IMR-90 (cell line): ENCODE data around the gene SOX6. TPM values are rescaled to one million over a fixed set of nuclear protein-coding genes. Genes with fewer than 3 reads are reported as not detected.
A peak's percentile ranks its signal among the peaks of the same experiment; 100 is the strongest.

Experiments used
- ATAC-seq: fragments of 200-7000 bp; cut with Tn5 transposase; 2 replicates; pipeline ENCODE4 v1.9.1; 2020; ENCODE audit warnings: low read depth, mild to moderate bottlenecking, moderate library complexity
- BruUV-seq: library from RNA; stranded (reverse); fragments of 400-500 nt; replicated peaks from 2 replicates; lab custom pipeline; 2021; lab: Mats Ljungman, UMichigan
- CTCF ChIA-PET: fragments of 300-600 bp; formaldehyde crosslinking; extraction: SDS; loops from one replicate; lab custom pipeline; 2021; ENCODE audit warnings: antibody characterized with exemption; lab: Yijun Ruan, JAX
- POLR2A ChIA-PET: fragments of 300-600 bp; sonication (Branson Sonifier 250); formaldehyde crosslinking; loops from one replicate; lab custom pipeline; 2022; ENCODE audit warnings: antibody characterized with exemption; ENCODE audit not compliant: unreplicated experiment; lab: Charles Lee
- DNase-seq: peaks from one replicate; pipeline ENCODE4 v3.0.0; 2013
- H2AFZ ChIP-seq: replicated peaks from 2 replicates; pipeline ENCODE3; 2013; ENCODE audit warnings: low read length, mild to moderate bottlenecking; ENCODE audit not compliant: poor library complexity
- H2AK5ac ChIP-seq: 2 replicates; pipeline ENCODE4 v1.6.1; 2013; ENCODE audit warnings: low read depth, low read length, inconsistent platforms
- H2AK9ac ChIP-seq: replicated peaks from 2 replicates; pipeline ENCODE3; 2013; ENCODE audit warnings: mild to moderate bottlenecking, low read depth, low read length, moderate library complexity; ENCODE audit not compliant: poor library complexity
- H2BK120ac ChIP-seq: 2 replicates; pipeline ENCODE4 v1.6.1; 2013; ENCODE audit warnings: low read depth, low read length, inconsistent platforms
- H2BK15ac ChIP-seq: 3 replicates; pipeline ENCODE4 v1.6.1; 2013; ENCODE audit warnings: low read depth, low read length, inconsistent platforms
- H2BK20ac ChIP-seq: 2 replicates; pipeline ENCODE4 v1.6.1; 2013; ENCODE audit warnings: low read depth, mild to moderate bottlenecking, inconsistent platforms, low read length, moderate library complexity
- H2BK5ac ChIP-seq: 2 replicates; pipeline ENCODE4 v1.6.1; 2013; ENCODE audit warnings: mild to moderate bottlenecking, low read depth, low read length, inconsistent platforms; ENCODE audit not compliant: poor library complexity, severe bottlenecking
- H3K14ac ChIP-seq: replicated peaks from 2 replicates; pipeline ENCODE4 v1.6.1; 2013; ENCODE audit warnings: low read depth, low read length, inconsistent platforms
- H3K18ac ChIP-seq: 2 replicates; pipeline ENCODE4 v1.6.1; 2013; ENCODE audit warnings: low read depth, low read length, control low read depth
- H3K23ac ChIP-seq: 2 replicates; pipeline ENCODE4 v1.6.1; 2013; ENCODE audit warnings: low read depth, low read length, inconsistent platforms
- H3K27ac ChIP-seq: 2 replicates; pipeline ENCODE4 v1.5.1; 2013; ENCODE audit warnings: mild to moderate bottlenecking, control low read depth, low read length; ENCODE audit not compliant: insufficient read depth
- H3K27me3 ChIP-seq: 2 replicates; pipeline ENCODE4 v1.6.1; 2013; ENCODE audit warnings: low read length; ENCODE audit not compliant: control insufficient read depth, insufficient read depth
- H3K36me3 ChIP-seq: 2 replicates; pipeline ENCODE4 v1.6.1; 2013; ENCODE audit warnings: low read length, mixed read lengths; ENCODE audit not compliant: control insufficient read depth, insufficient read depth
- H3K4ac ChIP-seq: 2 replicates; pipeline ENCODE4 v1.6.1; 2013; ENCODE audit warnings: low read depth, low read length, inconsistent platforms
- H3K4me1 ChIP-seq: 2 replicates; pipeline ENCODE4 v1.6.1; 2013; ENCODE audit warnings: low read length, mixed read lengths; ENCODE audit not compliant: control insufficient read depth, insufficient read depth
- H3K4me2 ChIP-seq: 2 replicates; pipeline ENCODE4 v1.6.1; 2013; ENCODE audit warnings: low read depth, mild to moderate bottlenecking, control low read depth, low read length, moderate library complexity
- H3K4me3 ChIP-seq: 2 replicates; pipeline ENCODE4 v1.5.1; 2013; ENCODE audit warnings: low read depth, mild to moderate bottlenecking, control low read depth, low read length, moderate library complexity; ENCODE audit not compliant: insufficient read depth
- H3K56ac ChIP-seq: 2 replicates; pipeline ENCODE4 v1.6.1; 2013; ENCODE audit warnings: low read length, inconsistent platforms; ENCODE audit not compliant: insufficient read depth; ENCODE audit errors: extremely low read depth
- H3K79me1 ChIP-seq, 2 experiments: 2 replicates each; pipeline ENCODE4 v1.6.1; 2013; ENCODE audit warnings: low read length in 2 of 2, inconsistent platforms in 1 of 2, low read depth in 1 of 2
- H3K9ac ChIP-seq: 2 replicates; pipeline ENCODE4 v1.6.1; 2013; ENCODE audit warnings: low read depth, low read length, control low read depth
- H3K9me1 ChIP-seq: 2 replicates; pipeline ENCODE4 v1.6.1; 2013; ENCODE audit warnings: low read length, inconsistent platforms; ENCODE audit not compliant: insufficient read depth
- H3K9me3 ChIP-seq: 2 replicates; pipeline ENCODE4 v1.6.1; 2013; ENCODE audit warnings: low read length; ENCODE audit not compliant: control insufficient read depth, insufficient read depth
- H4K20me1 ChIP-seq: 2 replicates; pipeline ENCODE4 v1.6.1; 2013; ENCODE audit warnings: low read length, inconsistent platforms; ENCODE audit not compliant: insufficient read depth
- H4K5ac ChIP-seq: 2 replicates; pipeline ENCODE4 v1.6.1; 2013; ENCODE audit warnings: mild to moderate bottlenecking, low read depth, low read length, control low read depth
- H4K8ac ChIP-seq, 2 experiments: 2 replicates each; pipeline ENCODE4 v1.6.1; 2013; ENCODE audit warnings: low read depth in 2 of 2, low read length in 2 of 2, control low read depth in 1 of 2, inconsistent platforms in 1 of 2
- H4K91ac ChIP-seq: 2 replicates; pipeline ENCODE4 v1.6.1; 2013; ENCODE audit warnings: low read depth, low read length, inconsistent platforms; ENCODE audit not compliant: insufficient read depth
- RFX5 ChIP-seq: IDR thresholded peaks from 2 replicates; pipeline ENCODE4 v1.8.0; 2012; ENCODE audit warnings: low read depth, mild to moderate bottlenecking, low read length, moderate library complexity
- USF2 ChIP-seq: fragments of 150-350 bp; IDR thresholded peaks from 2 replicates; pipeline ENCODE4 v1.6.1; 2017; ENCODE audit warnings: mild to moderate bottlenecking, antibody characterized with exemption, low read length, low read depth
- WGBS, 2 experiments: methylation state at CpG; one replicate each; pipeline versions ENCODE4 v1.1.5 to v1.1.7; 2013; ENCODE audit warnings: missing lambda C conversion rate in 2 of 2; ENCODE audit not compliant: insufficient read length in 1 of 2; ENCODE audit errors: extremely low coverage in 2 of 2; 5-methylcytosine and 5-hydroxymethylcytosine counted together
- dilution Hi-C: fragments of 300-500 bp; cut with HindIII; formaldehyde crosslinking; loops from one replicate; pipeline ENCODE4 v1.14.3; 2018; ENCODE audit warnings: low sequenced_read_pairs; ENCODE audit not compliant: unreplicated experiment
- in situ Hi-C: fragments of 300-500 bp; cut with MboI; formaldehyde crosslinking; loops from 3 replicates; pipeline ENCODE4 v1.14.3; 2019; ENCODE audit warnings: low sequenced_read_pairs, inconsistent platforms, mixed read lengths
- intact Hi-C: fragments of 100-400 bp; cut with micrococcal nuclease; formaldehyde crosslinking; loops from 2 replicates; pipeline ENCODE4 v1.10.0; 2022
- polyA plus RNA-seq, 3 experiments: library from polyadenylated mRNA; depleted of rRNA; stranded (reverse); fragments of >200 nt; gene quantifications; 2 replicates each; pipeline ENCODE4 v1.2.3, GENCODE V29; 2012; ENCODE audit warnings: low replicate concordance in 1 of 3
- total RNA-seq: library from RNA; depleted of rRNA; stranded (reverse); fragments of >200 nt; gene quantifications from 2 replicates; pipeline ENCODE4 v1.2.3, GENCODE V29; 2012

The SOX6 gene
- total and polyA plus RNA-seq, 2 of the 4 experiments (the other 2 are of a cell fraction) = 1.7 to 7.7 TPM

GRCh38 chr11:15927196-15927863 is 429.0 kb downstream of the SOX6 start:
- no peak overlapping the region for H3K9ac ChIP-seq
- no TSS peak for BruUV-seq
- no peak overlapping the region for H2BK20ac ChIP-seq
- 80% methylated on average over 2 of the region's 5 CpGs; no CpG with 5 or more reads in 1 of the 2 experiments for WGBS, 2 experiments
- in situ Hi-C loops (no loop called here), dilution Hi-C loops (no loop called here), intact Hi-C loops (no loop called here)
- H4K20me1 ChIP-seq = no peaks in the 10 kb centered on the region
- no peak overlapping the region for H3K4me2 ChIP-seq
- peaks cover 2% of the 10 kb centered on the region for H3K9me3 ChIP-seq
- no peak overlapping the region for H2BK15ac ChIP-seq
- H3K14ac ChIP-seq = no peak overlapping the region
- no peak overlapping the region for H3K4me3 ChIP-seq
- peaks cover 3% of the 10 kb centered on the region; the same call in 1 of the 2 replicates for H3K27me3 ChIP-seq
- H4K91ac ChIP-seq = no peak overlapping the region
- ATAC-seq = no peak
- H3K18ac ChIP-seq = no peak overlapping the region
- H3K27ac ChIP-seq = no peak overlapping the region
- POLR2A ChIA-PET = interaction anchor here (0.5 kb wide), 1 partner anchor 740 kb away, joined by 5 read pairs; no protein-coding TSS in a partner anchor
- DNase-seq = no peak
- no peak overlapping the region for H4K8ac ChIP-seq
- H3K9me1 ChIP-seq = no peaks in the 10 kb centered on the region
- H3K56ac ChIP-seq = no peak overlapping the region
- no peak overlapping the region for H4K5ac ChIP-seq
- no peak overlapping the region for H3K23ac ChIP-seq
- H2BK5ac ChIP-seq = no peak overlapping the region
- TF ChIP-seq RFX5 (no peak), USF2 (peak; percentile 30; the same call in 1 of the 2 replicates)
- H3K4ac ChIP-seq = no peak overlapping the region
- no peak overlapping the region for H2AFZ ChIP-seq
- no peaks in the 10 kb centered on the region for H3K36me3 ChIP-seq
- H3K79me1 ChIP-seq = no peaks in the 10 kb centered on the region
- H2BK120ac ChIP-seq = no peak overlapping the region
- no peak overlapping the region for H2AK5ac ChIP-seq
- H3K4me1 ChIP-seq = no peaks in the 10 kb centered on the region; the same call in 1 of the 2 replicates
- CTCF ChIA-PET = interaction anchor here (0.6 kb wide), 1 partner anchor 54 kb away, joined by 4 read pairs; no protein-coding TSS in a partner anchor
- no peak overlapping the region for H2AK9ac ChIP-seq
